ENCODE measurements around the gene IKZF2. TPM values are rescaled to one million over a fixed set of nuclear protein-coding genes. Genes with fewer than 3 reads are reported as not detected.

Gene IKZF2
- total and polyA plus RNA-seq, 9 of the 15 experiments (the other 6 are each of a cell fraction or from before 2014, with no cell fraction given): 0.04 to 0.54 (median 0.22) TPM

DNA sequence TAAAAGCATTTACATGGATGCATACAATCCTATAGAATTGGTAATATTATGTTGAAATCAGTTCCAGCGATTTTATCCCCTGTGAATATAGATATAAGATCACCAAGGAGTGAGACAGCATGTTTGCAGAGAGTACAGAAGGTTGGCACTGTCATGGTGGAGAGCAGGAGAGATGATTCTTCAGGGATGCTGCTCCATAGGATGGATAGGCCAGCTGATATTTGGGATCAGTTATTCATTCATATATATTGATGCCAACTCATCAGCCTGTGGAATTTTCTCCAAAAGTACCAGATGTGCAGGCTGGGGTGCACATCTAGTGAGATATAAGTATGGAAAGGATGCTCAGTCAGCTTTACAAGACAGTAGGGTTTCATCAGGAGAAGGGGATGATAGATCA lies 139.9 kb downstream of the IKZF2 start (continued):
- TF ChIP-seq MTA2 (IDR thresholded peaks at IDR 0.05; ENCODE audit: low read depth) (no peak), CBX1 (IDR thresholded peaks at IDR 0.05; ENCODE audit: low read depth) (no peak), TOE1 (IDR thresholded peaks at IDR 0.05; ENCODE audit: borderline replicate concordance) (no peak), TOE1 (CRISPR knock-in tag; IDR thresholded peaks at IDR 0.05; ENCODE audit: borderline replicate concordance, low read depth) (no peak), GABPA (tag; conservative IDR thresholded peaks at IDR 0.05; ENCODE audit: low read depth) (no peak), GATAD2B (IDR thresholded peaks at IDR 0.05; ENCODE audit: borderline replicate concordance) (no peak), XRCC4 (IDR thresholded peaks at IDR 0.05; ENCODE audit: extremely low read depth, insufficient read depth, insufficient read length) (no peak), TSC22D4 (tag; IDR thresholded peaks at IDR 0.05) (no peak), ZNF124 (CRISPR knock-in tag; IDR thresholded peaks at IDR 0.05) (no peak), ZNF175 (CRISPR knock-in tag; IDR thresholded peaks at IDR 0.05; ENCODE audit: low read depth) (no peak)
- TF ChIP-seq, protein P1, sequence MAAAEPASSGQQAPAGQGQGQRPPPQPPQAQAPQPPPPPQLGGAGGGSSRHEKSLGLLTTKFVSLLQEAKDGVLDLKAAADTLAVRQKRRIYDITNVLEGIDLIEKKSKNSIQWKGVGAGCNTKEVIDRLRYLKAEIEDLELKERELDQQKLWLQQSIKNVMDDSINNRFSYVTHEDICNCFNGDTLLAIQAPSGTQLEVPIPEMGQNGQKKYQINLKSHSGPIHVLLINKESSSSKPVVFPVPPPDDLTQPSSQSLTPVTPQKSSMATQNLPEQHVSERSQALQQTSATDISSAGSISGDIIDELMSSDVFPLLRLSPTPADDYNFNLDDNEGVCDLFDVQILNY (CRISPR knock-in tag; IDR thresholded peaks at IDR 0.05): no peak
- TF ChIP-seq, protein P2, sequence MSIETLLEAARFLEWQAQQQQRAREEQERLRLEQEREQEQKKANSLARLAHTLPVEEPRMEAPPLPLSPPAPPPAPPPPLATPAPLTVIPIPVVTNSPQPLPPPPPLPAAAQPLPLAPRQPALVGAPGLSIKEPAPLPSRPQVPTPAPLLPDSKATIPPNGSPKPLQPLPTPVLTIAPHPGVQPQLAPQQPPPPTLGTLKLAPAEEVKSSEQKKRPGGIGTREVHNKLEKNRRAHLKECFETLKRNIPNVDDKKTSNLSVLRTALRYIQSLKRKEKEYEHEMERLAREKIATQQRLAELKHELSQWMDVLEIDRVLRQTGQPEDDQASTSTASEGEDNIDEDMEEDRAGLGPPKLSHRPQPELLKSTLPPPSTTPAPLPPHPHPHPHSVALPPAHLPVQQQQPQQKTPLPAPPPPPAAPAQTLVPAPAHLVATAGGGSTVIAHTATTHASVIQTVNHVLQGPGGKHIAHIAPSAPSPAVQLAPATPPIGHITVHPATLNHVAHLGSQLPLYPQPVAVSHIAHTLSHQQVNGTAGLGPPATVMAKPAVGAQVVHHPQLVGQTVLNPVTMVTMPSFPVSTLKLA (conservative IDR thresholded peaks at IDR 0.05): no peak
